Left hindlimb (tissue), 1 donor: ENCODE data around the gene CLASP1.
"Not testable (repeated sequence)": the region's sequence is repeated elsewhere in the genome, so short reads cannot be mapped to it uniquely, and the experiment has no call there.

Experiments
- DNase-seq: peaks from one replicate; pipeline ENCODE4 v3.0.0-alpha.2; 2018

The CLASP1 gene

GRCh38 chr2:121363632-121364420, 285.4 kb downstream of the CLASP1 start:
- DNase-seq, result no peak

GRCh38 chr2:121362774-121363173, 286.5 kb downstream of the CLASP1 start:
- no peak for DNase-seq

DNA sequence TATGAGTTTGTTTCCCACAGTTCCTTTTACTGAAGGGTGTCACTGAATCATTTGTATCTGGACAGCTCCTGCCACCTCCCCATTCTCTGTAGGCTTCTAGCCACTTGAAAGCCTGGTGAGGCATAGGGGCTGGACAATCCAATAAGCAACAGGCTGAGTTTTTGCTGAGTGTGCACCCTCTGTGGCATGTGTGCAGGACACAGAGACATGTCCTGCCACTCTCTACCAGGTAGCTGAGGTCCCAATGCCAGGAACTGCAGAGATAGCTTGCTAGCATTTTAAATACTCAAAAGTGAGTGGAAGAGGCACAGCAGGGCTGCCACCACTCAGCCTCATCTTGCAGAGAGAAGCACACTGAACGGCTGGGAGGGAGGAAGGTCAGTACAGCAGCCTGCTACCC, 287.0 kb downstream of the CLASP1 start:
- no peak for DNase-seq

GRCh38 chr2:121360566-121361300, 288.5 kb downstream of the CLASP1 start:
- no peak for DNase-seq

- no peak for DNase-seq
Observed at GRCh38 chr2:121359716-121360565, 289.3 kb downstream of the CLASP1 start.

GRCh38 chr2:121359170-121359569, 290.1 kb downstream of the CLASP1 start:
- no peak for DNase-seq

DNA sequence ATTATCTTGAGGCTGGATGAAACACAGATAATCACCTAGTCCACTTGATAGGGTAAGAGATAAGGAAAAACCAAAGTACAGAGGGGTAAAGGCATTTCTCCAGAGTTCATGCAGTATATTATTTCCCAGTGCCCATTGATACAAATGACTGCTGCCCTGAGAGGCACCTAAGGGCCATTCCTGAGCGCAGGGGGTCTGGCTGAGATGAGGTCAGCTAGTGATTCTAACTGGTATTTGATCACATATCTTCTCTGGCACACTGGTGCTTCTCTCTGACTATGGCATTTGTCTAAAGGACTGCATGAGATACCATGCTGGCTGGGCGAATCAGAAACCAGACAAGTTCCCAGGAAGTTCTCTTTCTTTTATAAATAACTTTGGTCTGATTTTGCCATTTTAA, 291.0 kb downstream of the CLASP1 start:
- no peak for DNase-seq

- DNase-seq, result no peak
Observed at GRCh38 chr2:121356058-121356640, 293.1 kb downstream of the CLASP1 start.

- DNase-seq, result no peak
Observed at GRCh38 chr2:121355488-121355887, 293.8 kb downstream of the CLASP1 start.

- DNase-seq, result no peak
Observed at GRCh38 chr2:121351521-121352318, 297.5 kb downstream of the CLASP1 start.

DNA sequence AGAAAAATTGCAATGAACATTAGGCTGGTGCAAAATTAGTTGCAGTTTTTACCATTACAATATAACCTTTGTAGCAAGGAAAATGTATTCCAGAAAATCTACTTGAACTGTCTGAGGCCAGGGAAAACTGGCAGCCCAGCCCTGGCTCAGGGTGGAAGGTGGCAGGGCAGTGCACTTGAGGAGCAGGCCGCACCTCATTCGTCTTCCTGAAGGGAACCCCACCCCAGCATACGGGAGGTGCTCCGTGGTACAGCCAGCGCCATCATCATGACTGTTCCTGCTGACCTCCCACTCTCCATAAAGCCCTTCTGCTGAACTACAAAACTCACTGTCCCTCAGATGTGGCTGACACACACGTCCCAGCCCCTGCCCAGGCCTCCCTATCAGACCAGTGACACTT, 298.4 kb downstream of the CLASP1 start:
- DNase-seq, result no peak

DNA sequence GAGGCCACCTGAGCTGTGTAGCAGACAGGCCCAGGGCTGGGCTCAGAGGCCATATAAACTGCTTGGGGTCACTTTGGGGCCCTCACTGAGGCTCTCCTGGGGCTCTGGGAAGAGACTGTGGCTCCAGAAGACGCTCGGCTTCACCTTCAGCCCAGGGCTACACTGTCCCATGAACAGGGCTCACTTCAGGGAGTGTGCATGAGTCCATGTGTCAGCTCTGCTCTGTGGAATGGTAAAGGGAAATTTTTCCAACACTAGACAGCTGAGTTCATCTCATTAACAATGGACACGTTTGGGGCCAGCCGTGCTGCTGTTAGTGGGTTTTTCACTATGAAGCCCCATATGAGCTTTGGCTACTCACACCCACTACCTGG, 298.9 kb downstream of the CLASP1 start:
- DNase-seq, result no peak

GRCh38 chr2:121349721-121350401, 299.4 kb downstream of the CLASP1 start:
- no peak for DNase-seq

- DNase-seq, result no peak
Observed at GRCh38 chr2:121348128-121348740, 301.0 kb downstream of the CLASP1 start.

- no peak for DNase-seq
Observed at GRCh38 chr2:121346859-121347258, 302.4 kb downstream of the CLASP1 start.

GRCh38 chr2:121346407-121346806, 302.9 kb downstream of the CLASP1 start:
- DNase-seq, result no peak

DNA sequence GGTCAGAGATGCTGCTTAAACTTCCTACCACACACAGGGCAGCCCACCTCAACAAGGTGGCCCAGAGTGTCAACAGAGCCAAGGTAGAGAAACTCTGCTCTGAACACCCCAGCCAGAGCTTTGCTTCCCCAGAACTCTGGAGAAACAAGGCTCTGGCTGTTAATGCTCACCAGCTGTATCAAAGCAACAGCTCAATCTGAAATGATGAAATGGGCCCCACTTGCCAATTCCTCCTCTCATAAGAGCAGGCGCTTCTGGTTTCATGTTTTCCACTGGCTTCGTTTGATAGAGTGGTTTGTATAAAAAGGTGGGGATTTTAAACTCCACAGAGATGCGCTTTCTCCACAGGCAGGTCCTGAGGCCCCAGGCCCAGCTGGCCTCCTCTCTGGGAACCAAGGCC, 303.4 kb downstream of the CLASP1 start:
- no peak for DNase-seq

DNA sequence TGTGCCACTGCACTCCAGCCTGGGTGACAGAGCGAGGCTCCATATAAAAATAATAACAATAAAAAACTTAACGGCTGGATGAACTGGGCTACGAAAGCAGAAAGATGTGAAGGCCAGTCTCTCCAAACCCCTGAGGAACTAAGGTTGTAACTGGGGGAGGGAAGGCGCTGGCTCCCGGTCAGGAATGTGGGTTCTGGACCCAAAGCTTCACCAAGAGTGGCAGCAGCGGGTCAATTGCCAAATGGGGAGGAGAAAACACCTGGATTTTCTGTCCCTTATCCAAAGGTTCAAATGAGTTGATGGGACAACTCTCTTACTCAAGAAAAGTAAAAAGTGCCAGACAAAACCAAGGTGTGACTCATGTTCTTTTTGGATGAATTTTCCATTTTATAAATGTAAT, 304.2 kb downstream of the CLASP1 start:
- DNase-seq, result no peak

DNA sequence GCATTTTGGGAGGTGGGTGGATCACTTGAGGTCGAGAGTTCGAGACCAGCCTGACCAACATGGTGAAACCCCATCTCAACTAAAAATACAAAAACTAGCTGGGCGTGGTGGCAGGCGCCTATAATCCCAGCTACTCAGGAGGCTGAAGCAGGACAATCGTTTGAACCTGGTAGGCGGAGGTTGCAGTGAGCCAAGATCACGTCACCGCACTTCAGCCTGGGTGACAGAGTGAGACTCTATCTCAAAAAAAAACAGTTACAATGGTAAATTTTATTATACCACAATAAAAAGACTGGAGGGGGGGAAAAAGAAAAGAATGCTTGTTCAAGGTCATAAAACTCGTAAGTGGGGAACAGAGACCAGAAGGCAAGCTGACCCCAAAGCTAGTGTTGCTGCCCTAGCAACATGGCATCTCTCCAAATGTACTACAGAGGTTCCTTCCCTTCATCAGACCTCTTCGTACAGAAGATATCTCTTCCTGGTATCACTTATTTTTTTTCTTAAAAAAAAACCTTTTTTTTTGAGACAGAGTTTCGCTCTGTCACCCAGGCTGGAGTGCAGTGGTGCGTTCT, 305.3 kb downstream of the CLASP1 start:
- not testable (repeated sequence) for DNase-seq

GRCh38 chr2:121343191-121343590, 306.1 kb downstream of the CLASP1 start:
- DNase-seq, result no peak

DNA sequence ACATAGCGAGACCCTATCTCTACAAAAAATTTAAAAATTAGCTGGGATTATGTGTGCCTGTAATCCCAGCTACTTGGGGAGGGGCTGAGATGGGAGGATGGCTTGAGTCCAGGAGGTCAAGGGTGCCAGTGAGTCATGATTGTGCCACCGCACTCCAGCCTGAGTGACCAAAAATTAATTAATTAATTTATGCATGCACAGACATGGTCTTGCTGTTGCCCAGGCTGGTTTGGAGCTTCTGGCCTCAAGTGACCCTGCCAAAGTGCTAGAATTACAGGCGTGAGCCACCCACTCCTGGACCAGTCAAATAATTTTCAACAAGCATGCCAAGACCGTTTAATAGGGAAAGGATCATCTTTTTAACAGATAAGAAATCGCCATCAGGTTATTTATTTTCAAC, 306.5 kb downstream of the CLASP1 start:
- DNase-seq, result no peak
